Glomerular endothelial cell (primary cell): ENCODE measurements around the gene AMY1C. TPM values are rescaled to one million over a fixed set of nuclear protein-coding genes. Genes with fewer than 3 reads are reported as not detected.
"Not testable (repeated sequence)": the region's sequence is repeated elsewhere in the genome, so short reads cannot be mapped to it uniquely, and the experiment has no call there.

Experiments
- DNase-seq: peaks from one replicate; pipeline ENCODE4 v3.0.0-alpha.2; 2011; ENCODE audit warnings: low read depth, low spot score; ENCODE audit errors: extremely low read depth
- total RNA-seq: library from RNA; depleted of rRNA; stranded (reverse); fragments of >200 nt; gene quantifications from 2 replicates; pipeline ENCODE4 v1.2.3, GENCODE V29; 2015

The AMY1C gene
- total RNA-seq: not detected in 2 replicates

DNA sequence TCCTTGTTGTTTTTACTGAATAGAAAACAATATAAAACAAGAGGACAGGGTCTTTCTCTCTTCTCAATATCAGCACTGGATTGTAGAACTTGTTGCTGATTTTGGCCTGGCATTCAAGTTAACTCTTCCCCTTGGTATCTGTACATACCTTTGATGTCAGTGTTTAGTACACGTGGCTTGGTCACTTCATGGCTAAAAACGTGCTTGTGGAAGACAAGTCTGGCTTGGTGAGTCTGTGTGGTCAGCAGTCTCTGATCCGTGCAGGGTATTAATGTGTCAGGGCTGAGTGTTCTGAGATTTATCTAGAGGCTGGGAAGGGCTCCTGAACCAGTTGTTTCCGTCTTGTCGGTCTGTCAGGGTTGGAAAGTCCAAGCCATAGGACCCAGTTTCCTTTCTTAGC is at the start of gene AMY1C:
Gene AMY1C (plus strand): TSS at position 301 of the 400 bp plus-strand sequence. CDS start 572 bp downstream, outside the sequence.
- DNase-seq: not testable (repeated sequence)

GRCh38 chr1:103700669-103701068 is 49.0 kb upstream of the AMY1C start:
- DNase-seq: not testable (repeated sequence)

DNA sequence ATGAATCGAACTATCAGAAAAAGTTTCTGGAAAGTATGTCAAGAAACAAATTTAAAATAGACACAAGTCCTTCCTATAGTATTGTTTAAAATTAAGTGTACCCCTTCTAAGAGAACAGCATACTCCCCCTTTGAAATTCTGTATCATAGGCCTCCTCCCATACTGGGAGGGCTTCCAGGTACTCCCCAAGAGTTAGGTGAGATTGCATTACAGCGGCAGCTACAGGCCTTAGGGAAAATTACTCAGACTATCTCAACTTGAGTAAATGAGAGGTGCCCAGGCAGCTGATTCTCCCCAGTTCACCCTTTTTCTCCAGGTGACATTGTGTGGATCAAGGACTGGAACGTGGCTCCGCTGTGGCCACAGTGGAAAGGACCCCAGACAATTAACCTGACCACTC is 48.4 kb upstream of the AMY1C start:
- not testable (repeated sequence) for DNase-seq

GRCh38 chr1:103707670-103708069 is 42.0 kb upstream of the AMY1C start:
- DNase-seq: not testable (repeated sequence)

GRCh38 chr1:103710381-103710780 is 39.3 kb upstream of the AMY1C start:
- not testable (repeated sequence) for DNase-seq

DNA sequence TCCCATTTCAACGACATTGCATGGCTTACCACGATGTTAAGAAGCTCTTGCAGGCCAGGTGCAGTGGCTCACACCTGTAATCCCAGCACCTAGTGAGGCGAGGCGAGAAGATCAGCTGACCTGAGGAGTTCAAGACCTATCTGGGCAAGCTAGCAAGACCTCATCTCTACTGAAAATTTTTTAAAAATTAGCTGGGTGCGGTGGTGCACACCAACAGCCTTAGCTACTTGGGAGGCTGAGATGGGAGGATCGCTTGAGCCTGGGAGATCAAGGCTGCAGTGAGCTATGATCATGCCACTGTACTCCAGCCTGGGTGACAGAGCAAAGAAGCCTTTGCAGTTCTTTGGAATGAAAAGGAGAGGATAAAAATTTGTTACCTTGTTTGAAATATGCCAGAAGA is 32.3 kb upstream of the AMY1C start:
- not testable (repeated sequence) for DNase-seq

- not testable (repeated sequence) for DNase-seq
Measured at GRCh38 chr1:103721473-103721872, 28.2 kb upstream of the AMY1C start.

DNA sequence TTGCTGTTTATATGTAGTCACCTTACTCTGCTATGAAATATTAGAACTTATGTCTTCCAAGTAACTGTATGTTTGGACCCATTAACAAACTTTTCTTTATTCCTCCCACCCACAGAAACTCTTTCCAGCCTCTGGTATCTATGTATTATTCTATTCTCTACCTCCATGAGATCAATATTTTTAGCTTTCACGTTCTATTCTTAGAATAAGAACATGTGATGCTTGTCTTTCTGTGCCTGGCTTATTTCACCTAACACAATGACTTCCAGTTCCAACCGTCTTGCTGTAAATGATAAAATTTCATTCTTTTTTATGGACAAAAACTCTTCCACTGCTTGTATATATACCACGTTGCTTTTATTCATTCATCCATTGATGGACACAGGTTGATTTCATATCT is 14.4 kb upstream of the AMY1C start:
- DNase-seq: not testable (repeated sequence)

GRCh38 chr1:103738031-103738430 is 11.7 kb upstream of the AMY1C start:
- DNase-seq: not testable (repeated sequence)

DNA sequence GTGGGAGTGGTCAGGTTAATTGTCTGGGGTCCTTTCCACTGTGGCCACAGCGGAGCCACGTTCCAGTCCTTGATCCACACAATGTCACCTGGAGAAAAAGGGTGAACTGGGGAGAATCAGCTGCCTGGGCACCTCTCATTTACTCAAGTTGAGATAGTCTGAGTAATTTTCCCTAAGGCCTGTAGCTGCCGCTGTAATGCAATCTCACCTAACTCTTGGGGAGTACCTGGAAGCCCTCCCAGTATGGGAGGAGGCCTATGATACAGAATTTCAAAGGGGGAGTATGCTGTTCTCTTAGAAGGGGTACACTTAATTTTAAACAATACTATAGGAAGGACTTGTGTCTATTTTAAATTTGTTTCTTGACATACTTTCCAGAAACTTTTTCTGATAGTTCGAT is 5.2 kb upstream of the AMY1C start:
- not testable (repeated sequence) for DNase-seq

GRCh38 chr1:103745040-103745439 is 4.7 kb upstream of the AMY1C start:
- DNase-seq: not testable (repeated sequence)

DNA sequence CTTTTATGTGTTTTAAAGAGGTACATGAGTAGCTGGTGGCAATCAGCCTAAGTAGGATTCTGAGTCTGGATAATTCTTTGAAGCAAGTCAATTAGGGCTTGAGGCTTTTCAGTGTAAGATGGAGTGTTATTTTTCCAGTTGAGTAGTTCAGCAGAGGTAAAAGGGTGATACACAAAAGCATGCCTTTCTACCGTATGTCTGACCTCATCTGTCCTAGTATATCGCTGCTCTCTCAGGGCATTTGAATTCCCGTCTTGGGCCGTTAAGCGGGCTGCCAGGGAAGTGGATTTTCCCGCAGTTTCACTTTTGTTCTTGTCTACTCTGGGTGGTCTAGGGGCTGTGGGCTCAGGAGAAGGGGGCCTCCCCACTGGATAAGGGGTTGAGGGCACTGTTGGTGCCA is 1.4 kb upstream of the AMY1C start:
- not testable (repeated sequence) for DNase-seq

DNA sequence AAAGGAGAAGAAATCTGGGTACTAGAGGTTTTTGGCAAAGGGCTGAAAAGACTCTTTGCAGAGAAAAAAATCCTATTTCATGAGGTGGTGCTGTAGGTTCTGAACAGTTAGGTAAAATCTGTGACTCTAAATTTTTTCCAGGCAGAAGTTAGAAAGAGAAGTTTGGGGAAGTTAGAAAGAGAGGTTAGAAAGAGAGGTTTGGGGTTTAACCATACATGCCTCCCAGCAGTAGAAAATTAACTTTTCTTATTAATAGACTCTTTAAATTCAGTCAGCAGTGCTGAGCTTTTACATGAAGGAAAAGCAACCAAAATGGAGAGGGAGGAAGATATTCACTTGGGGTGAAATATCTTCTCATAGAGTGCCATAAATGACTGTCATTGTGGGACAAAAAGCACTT is 12.2 kb downstream of the AMY1C start:
- no peak for DNase-seq

- no peak for DNase-seq
Measured at GRCh38 chr1:103779932-103780331, 30.2 kb downstream of the AMY1C start.

DNA sequence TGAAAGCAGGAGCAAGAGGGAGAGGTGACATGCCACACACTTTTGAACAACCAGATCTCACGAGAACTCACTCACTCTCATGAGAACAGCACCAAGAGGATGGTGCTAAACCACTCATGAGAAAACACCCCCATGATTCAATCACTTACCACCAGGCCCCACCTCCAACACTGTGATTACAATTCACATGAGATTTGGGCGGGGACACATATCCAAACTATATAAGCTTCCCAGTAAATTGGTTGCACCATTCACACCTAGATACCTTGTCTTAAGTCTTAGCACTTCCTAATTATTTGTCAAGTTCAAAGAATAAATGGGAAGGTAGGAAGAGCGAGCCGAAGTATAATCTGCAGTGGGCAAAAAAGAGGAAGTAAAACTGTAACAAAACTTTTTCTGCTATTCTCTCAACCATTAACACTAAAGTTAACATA is 34.3 kb downstream of the AMY1C start:
- DNase-seq: no peak

DNA sequence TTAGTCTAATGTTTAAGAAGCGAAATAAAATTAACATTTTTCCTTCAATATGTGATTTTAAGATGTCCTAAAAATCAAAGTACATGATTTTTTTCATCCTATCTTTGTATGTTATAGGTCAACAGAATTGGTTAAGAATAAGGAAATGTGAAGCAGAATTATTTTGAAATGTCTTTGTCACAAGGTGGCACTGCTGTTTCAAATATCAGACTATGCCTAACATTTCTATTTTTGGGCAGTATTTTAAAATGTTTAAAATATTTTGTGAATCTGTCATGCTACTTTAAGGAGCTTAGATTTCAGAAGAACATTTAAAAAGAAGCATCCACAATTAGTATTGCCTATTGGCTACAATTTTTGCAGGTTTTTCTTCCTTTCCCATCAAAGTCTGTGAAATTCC is 38.7 kb downstream of the AMY1C start:
- DNase-seq: no peak

- no peak for DNase-seq
Measured at GRCh38 chr1:103790172-103790571, 40.5 kb downstream of the AMY1C start.

Other genes starting within 250 kb of the AMY1C start
- 5.3 and 8.5 TPM in 2 replicates for gene RNPC3, start 224.2 kb upstream of the AMY1C start, total RNA-seq
- gene AMY2B, start 178.3 kb upstream of the AMY1C start, total RNA-seq: 0.73 and 5.1 TPM in 2 replicates
- gene AMY2A, start 132.5 kb upstream of the AMY1C start, total RNA-seq: not detected in 2 replicates
- gene AMY1A, start 94.1 kb upstream of the AMY1C start, total RNA-seq: not detected in 2 replicates
- gene AMY1B, start 53.7 kb upstream of the AMY1C start, total RNA-seq: not detected in 2 replicates